Panc1 (cell line): ENCODE results near the gene LGALS3. TPM values are rescaled to one million over a fixed set of nuclear protein-coding genes. Genes with fewer than 3 reads are reported as not detected.

Experiments
- ATAC-seq: fragments of 200-7000 bp; cut with Tn5 transposase; 2 replicates; pipeline ENCODE4 v1.9.1; 2020; ENCODE audit warnings: mild to moderate bottlenecking, moderate library complexity
- BruUV-seq: library from RNA; stranded (reverse); fragments of 400-500 nt; replicated peaks from 2 replicates; lab custom pipeline; 2021; lab: Mats Ljungman, UMichigan
- CTCF ChIA-PET: fragments of 300-600 bp; sonication (Branson Sonifier 250); formaldehyde crosslinking; loops from one replicate; lab custom pipeline; 2022; ENCODE audit warnings: antibody characterized with exemption; lab: Charles Lee
- POLR2A ChIA-PET: fragments of 300-600 bp; sonication (Branson Sonifier 250); formaldehyde crosslinking; loops from one replicate; lab custom pipeline; 2022; ENCODE audit warnings: antibody characterized with exemption; lab: Charles Lee
- DNase-seq: peaks from one replicate; pipeline ENCODE4 v3.0.0-alpha.2; 2010; ENCODE audit warnings: low read depth, low spot score
- H3K27ac ChIP-seq: 2 replicates; pipeline ENCODE4 v1.5.1; 2011; ENCODE audit warnings: mild to moderate bottlenecking, low read length, inconsistent platforms
- H3K27me3 ChIP-seq: fragments of 200-500 bp; sonication (Bioruptor generic); 2 replicates; pipeline ENCODE4 v1.6.0; 2014; ENCODE audit warnings: low read length, inconsistent platforms; ENCODE audit not compliant: control insufficient read depth, insufficient read depth
- H3K36me3 ChIP-seq: fragments of 200-500 bp; sonication (Bioruptor generic); 2 replicates; pipeline ENCODE4 v1.5.1; 2014; ENCODE audit warnings: inconsistent platforms, mild to moderate bottlenecking, low read length, moderate library complexity; ENCODE audit not compliant: control insufficient read depth, insufficient read depth
- H3K4me1 ChIP-seq: 2 replicates; pipeline ENCODE4 v1.5.1; 2011; ENCODE audit warnings: inconsistent platforms, mild to moderate bottlenecking, low read length, moderate library complexity; ENCODE audit not compliant: control insufficient read depth, insufficient read depth
- H3K4me3 ChIP-seq, 2 experiments: 2 replicates each; pipeline ENCODE4 v1.5.1; 2011 to 2012; ENCODE audit warnings: low read depth in 2 of 2, low read length in 2 of 2, mild to moderate bottlenecking in 2 of 2, inconsistent platforms in 1 of 2, moderate library complexity in 1 of 2
- H3K9me3 ChIP-seq: fragments of 200-500 bp; sonication (Bioruptor generic); 2 replicates; pipeline ENCODE4 v1.5.1; 2014; ENCODE audit warnings: low read depth, mild to moderate bottlenecking, inconsistent platforms, low read length, moderate library complexity; ENCODE audit not compliant: control insufficient read depth, insufficient read depth
- POLR2AphosphoS5 ChIP-seq: IDR thresholded peaks from 2 replicates; pipeline ENCODE4 v1.6.1; 2012; ENCODE audit warnings: mild to moderate bottlenecking, low read depth, low read length, moderate library complexity
- SIN3A ChIP-seq: IDR thresholded peaks from 2 replicates; pipeline ENCODE4 v1.6.1; 2012; ENCODE audit warnings: low read depth, mild to moderate bottlenecking, low read length, moderate library complexity, borderline replicate concordance; ENCODE audit not compliant: insufficient read depth
- TCF7L2 ChIP-seq: IDR thresholded peaks from 2 replicates; pipeline ENCODE4 v1.6.1; 2011; ENCODE audit warnings: mild to moderate bottlenecking, low read depth, low read length, inconsistent platforms
- in situ Hi-C: cut with HindIII; loops from 2 replicates; pipeline ENCODE4 v1.10.0; 2016; ENCODE audit warnings: low sequenced_read_pairs, low pct_unique_long_range_greater_than_20kb
- intact Hi-C: fragments of 100-400 bp; cut with micrococcal nuclease; formaldehyde crosslinking; loops from one replicate; pipeline ENCODE4 v1.10.0; 2022; ENCODE audit not compliant: unreplicated experiment
- total RNA-seq: library from RNA; stranded (reverse); gene quantifications from one replicate; pipeline ENCODE4 v1.2.1, GENCODE V29; 2021; ENCODE audit not compliant: unreplicated experiment
- TF ChIP-seq, protein P1 (sequence below), 2 experiments: IDR thresholded peaks; 2 replicates each; pipeline ENCODE4 v1.6.1; 2011 to 2012; ENCODE audit warnings: low read depth in 2 of 2, control low read depth in 1 of 2, low read length in 1 of 2, mild to moderate bottlenecking in 1 of 2, moderate library complexity in 1 of 2; ENCODE audit not compliant: insufficient read depth in 1 of 2
- TF ChIP-seq, protein P2 (sequence below): fragments of 450-650 bp; IDR thresholded peaks from 2 replicates; pipeline ENCODE4 v1.5.1; 2017; ENCODE audit warnings: mild to moderate bottlenecking

LGALS3 gene
- total RNA-seq, 1 experiment from 2014 or later, result 146 TPM

DNA sequence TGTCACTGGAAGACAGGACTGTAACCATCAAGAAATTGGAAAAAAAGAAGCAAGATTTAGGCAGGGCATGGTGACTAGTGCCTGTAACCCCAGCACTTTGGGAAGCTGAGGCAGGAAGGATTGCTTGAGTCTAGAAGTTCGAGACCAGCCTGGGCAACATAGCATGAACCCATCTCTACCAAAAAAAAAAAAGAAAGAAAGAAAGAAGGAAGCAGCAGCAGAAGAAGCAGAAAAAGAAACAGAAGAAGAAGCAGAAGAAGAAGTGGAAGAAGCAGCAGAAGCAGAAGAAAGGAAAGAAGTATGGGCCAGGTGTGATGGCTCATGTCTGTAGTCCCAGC is 30.5 kb upstream of the LGALS3 start:
- no TSS peak for BruUV-seq
- ATAC-seq (no peak), DNase-seq (no peak)
- ChIA-PET POLR2A (no interaction called here), CTCF (no interaction called here)
- in situ Hi-C loops, result no loop called here
- Histone ChIP-seq H3K27ac (no peak overlapping the region; the same call in 1 of the 2 replicates), H3K27me3 (no peaks in the 10 kb centered on the region), H3K4me1 (peaks cover 23% of the 10 kb centered on the region), H3K9me3 (no peaks in the 10 kb centered on the region), H3K36me3 (no peaks in the 10 kb centered on the region), H3K4me3 (no peak overlapping the region)
- TF ChIP-seq SIN3A (no peak), POLR2AphosphoS5 (no peak)
- TF ChIP-seq, protein P1, sequence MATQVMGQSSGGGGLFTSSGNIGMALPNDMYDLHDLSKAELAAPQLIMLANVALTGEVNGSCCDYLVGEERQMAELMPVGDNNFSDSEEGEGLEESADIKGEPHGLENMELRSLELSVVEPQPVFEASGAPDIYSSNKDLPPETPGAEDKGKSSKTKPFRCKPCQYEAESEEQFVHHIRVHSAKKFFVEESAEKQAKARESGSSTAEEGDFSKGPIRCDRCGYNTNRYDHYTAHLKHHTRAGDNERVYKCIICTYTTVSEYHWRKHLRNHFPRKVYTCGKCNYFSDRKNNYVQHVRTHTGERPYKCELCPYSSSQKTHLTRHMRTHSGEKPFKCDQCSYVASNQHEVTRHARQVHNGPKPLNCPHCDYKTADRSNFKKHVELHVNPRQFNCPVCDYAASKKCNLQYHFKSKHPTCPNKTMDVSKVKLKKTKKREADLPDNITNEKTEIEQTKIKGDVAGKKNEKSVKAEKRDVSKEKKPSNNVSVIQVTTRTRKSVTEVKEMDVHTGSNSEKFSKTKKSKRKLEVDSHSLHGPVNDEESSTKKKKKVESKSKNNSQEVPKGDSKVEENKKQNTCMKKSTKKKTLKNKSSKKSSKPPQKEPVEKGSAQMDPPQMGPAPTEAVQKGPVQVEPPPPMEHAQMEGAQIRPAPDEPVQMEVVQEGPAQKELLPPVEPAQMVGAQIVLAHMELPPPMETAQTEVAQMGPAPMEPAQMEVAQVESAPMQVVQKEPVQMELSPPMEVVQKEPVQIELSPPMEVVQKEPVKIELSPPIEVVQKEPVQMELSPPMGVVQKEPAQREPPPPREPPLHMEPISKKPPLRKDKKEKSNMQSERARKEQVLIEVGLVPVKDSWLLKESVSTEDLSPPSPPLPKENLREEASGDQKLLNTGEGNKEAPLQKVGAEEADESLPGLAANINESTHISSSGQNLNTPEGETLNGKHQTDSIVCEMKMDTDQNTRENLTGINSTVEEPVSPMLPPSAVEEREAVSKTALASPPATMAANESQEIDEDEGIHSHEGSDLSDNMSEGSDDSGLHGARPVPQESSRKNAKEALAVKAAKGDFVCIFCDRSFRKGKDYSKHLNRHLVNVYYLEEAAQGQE (IDR thresholded peaks at IDR 0.05; ENCODE audit: insufficient read depth in 1 of 2, low read depth in 2 of 2, low read length in 1 of 2), result no peak
- TF ChIP-seq, protein P2, sequence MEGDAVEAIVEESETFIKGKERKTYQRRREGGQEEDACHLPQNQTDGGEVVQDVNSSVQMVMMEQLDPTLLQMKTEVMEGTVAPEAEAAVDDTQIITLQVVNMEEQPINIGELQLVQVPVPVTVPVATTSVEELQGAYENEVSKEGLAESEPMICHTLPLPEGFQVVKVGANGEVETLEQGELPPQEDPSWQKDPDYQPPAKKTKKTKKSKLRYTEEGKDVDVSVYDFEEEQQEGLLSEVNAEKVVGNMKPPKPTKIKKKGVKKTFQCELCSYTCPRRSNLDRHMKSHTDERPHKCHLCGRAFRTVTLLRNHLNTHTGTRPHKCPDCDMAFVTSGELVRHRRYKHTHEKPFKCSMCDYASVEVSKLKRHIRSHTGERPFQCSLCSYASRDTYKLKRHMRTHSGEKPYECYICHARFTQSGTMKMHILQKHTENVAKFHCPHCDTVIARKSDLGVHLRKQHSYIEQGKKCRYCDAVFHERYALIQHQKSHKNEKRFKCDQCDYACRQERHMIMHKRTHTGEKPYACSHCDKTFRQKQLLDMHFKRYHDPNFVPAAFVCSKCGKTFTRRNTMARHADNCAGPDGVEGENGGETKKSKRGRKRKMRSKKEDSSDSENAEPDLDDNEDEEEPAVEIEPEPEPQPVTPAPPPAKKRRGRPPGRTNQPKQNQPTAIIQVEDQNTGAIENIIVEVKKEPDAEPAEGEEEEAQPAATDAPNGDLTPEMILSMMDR, result no peak
- intact Hi-C loops, result no loop called here

DNA sequence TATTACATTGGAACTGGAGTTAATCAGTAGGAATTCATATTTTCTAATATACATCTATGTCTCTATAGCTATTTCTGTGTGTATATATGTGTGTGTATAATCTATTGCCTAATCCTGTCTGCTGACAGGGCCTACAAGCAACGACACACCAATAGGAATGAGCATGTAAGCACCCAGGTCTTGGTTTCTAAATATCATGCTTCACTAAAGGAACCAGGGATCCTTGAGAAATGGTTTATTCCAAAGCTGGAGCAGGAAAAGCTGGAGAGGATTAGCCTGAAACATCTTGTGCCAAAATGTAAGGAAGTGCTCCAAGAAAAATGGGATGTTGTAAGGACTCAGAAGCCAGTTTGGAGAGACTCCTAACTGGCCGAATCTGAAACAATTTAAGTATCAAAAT is 29.3 kb upstream of the LGALS3 start:
- ChIA-PET POLR2A (no interaction called here), CTCF (no interaction called here)
- ATAC-seq (no peak), DNase-seq (no peak)
- H3K27ac ChIP-seq, result peak overlapping the region; percentile 65; the same call in 1 of the 2 replicates
- intact Hi-C loops (no loop called here), in situ Hi-C loops (no loop called here)
- H3K9me3 ChIP-seq, result no peaks in the 10 kb centered on the region
- H3K4me3 ChIP-seq, result no peak overlapping the region
- H3K4me1 ChIP-seq, result peaks cover 25% of the 10 kb centered on the region
- no peak for TF ChIP-seq TCF7L2
- no peak for TF ChIP-seq POLR2AphosphoS5
- TF ChIP-seq, protein P1 (IDR thresholded peaks at IDR 0.05; ENCODE audit: insufficient read depth in 1 of 2, low read depth in 2 of 2, low read length in 1 of 2), result no peak
- no peak for TF ChIP-seq SIN3A
- TF ChIP-seq, protein P2, result no peak
- H3K27me3 ChIP-seq, result no peaks in the 10 kb centered on the region
- no peaks in the 10 kb centered on the region for H3K36me3 ChIP-seq
- no TSS peak for BruUV-seq
